Karpas-422 (cell line): ENCODE results near the gene MARCHF4. TPM values are rescaled to one million over a fixed set of nuclear protein-coding genes. Genes with fewer than 3 reads are reported as not detected.

Experiments used
- DNase-seq: peaks from one replicate; pipeline ENCODE4 v3.0.0-alpha.2; 2015
- H2AFZ ChIP-seq: fragments of 200-600 bp; sonication (generic); 2 replicates; pipeline ENCODE4 v1.6.1; 2014; ENCODE audit warnings: antibody characterized with exemption, low read length, mixed read lengths
- H3K27ac ChIP-seq: fragments of 200-600 bp; sonication (generic); 2 replicates; pipeline ENCODE4 v1.5.1; 2014; ENCODE audit warnings: mild to moderate bottlenecking, low read length, moderate library complexity
- H3K27me3 ChIP-seq: fragments of 200-600 bp; sonication (generic); 2 replicates; pipeline ENCODE4 v1.6.1; 2014; ENCODE audit warnings: low read length, mixed read lengths
- H3K36me3 ChIP-seq: fragments of 200-600 bp; sonication (generic); 2 replicates; pipeline ENCODE4 v1.6.1; 2014; ENCODE audit warnings: low read length, mixed read lengths; ENCODE audit not compliant: insufficient read depth
- H3K4me1 ChIP-seq: fragments of 200-600 bp; sonication (generic); 2 replicates; pipeline ENCODE4 v1.6.1; 2014; ENCODE audit warnings: mild to moderate bottlenecking, low read length, mixed read lengths
- H3K4me2 ChIP-seq: fragments of 200-600 bp; sonication (generic); 2 replicates; pipeline ENCODE4 v1.6.1; 2014; ENCODE audit warnings: low read length, low read depth, mild to moderate bottlenecking; ENCODE audit not compliant: poor library complexity, severe bottlenecking
- H3K4me3 ChIP-seq: fragments of 200-600 bp; sonication (generic); 2 replicates; pipeline ENCODE4 v1.5.1; 2014; ENCODE audit warnings: mild to moderate bottlenecking, antibody characterized with exemption, low read length, mixed read lengths
- H3K79me2 ChIP-seq: fragments of 200-600 bp; sonication (generic); 2 replicates; pipeline ENCODE4 v1.6.1; 2014; ENCODE audit warnings: mild to moderate bottlenecking, low read length, mixed read lengths
- H3K9ac ChIP-seq: fragments of 200-600 bp; sonication (generic); 2 replicates; pipeline ENCODE4 v1.6.0; 2014; ENCODE audit warnings: low read length
- H3K9me2 ChIP-seq: fragments of 200-600 bp; sonication (generic), shearing (Covaris generic); replicated peaks from 2 replicates; pipeline ENCODE4 v1.6.0; 2014; ENCODE audit warnings: mild to moderate bottlenecking, low read length, moderate library complexity; ENCODE audit not compliant: insufficient read depth
- H3K9me3 ChIP-seq: fragments of 300-700, 200-600 bp; sonication (generic); 2 replicates; pipeline ENCODE4 v1.6.1; 2014; ENCODE audit warnings: low read length, mixed read lengths
- H4K20me1 ChIP-seq: fragments of 200-600 bp; sonication (generic); 2 replicates; pipeline ENCODE4 v1.6.1; 2014; ENCODE audit warnings: mild to moderate bottlenecking, antibody characterized with exemption, low read length, low read depth; ENCODE audit not compliant: insufficient read depth
- total RNA-seq: library from RNA; depleted of rRNA; stranded (reverse); fragments of >200 nt; shearing (Covaris generic); gene quantifications from 2 replicates; pipeline ENCODE4 v1.2.3, GENCODE V29; 2014; ENCODE audit warnings: low replicate concordance

Gene MARCHF4
- total RNA-seq, 1 experiment from 2014 or later: not detected

DNA sequence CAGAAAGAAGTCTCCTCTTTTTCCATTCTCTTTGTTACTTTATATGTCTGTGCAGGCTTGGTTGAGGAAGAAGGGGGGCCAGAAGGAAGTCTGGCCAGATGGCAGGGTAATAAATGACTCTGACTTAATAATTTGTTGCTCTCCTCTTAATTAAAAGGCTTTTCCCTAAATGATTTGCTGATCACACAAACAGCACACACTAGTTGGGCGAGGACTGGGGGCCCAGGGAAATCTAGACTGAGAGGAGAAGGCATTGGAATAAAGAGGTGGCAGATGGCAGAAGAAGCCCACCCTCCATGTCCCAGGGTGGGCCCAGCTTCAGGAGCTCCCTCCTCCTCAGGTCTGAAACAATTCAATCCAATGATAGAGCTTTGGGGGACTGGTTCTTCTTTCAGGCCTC lies 27.3 kb upstream of the MARCHF4 start:
- no peaks in the 10 kb centered on the region for H3K27me3 ChIP-seq
- no peak overlapping the region for H3K4me2 ChIP-seq
- H3K9ac ChIP-seq: no peak overlapping the region
- H3K27ac ChIP-seq: no peak overlapping the region
- H3K4me1 ChIP-seq: no peaks in the 10 kb centered on the region
- H3K4me3 ChIP-seq: no peak overlapping the region
- H3K9me2 ChIP-seq: no peaks in the 10 kb centered on the region
- no peak for DNase-seq
- no peak overlapping the region for H2AFZ ChIP-seq
- no peaks in the 10 kb centered on the region for H3K9me3 ChIP-seq
- H3K36me3 ChIP-seq: no peaks in the 10 kb centered on the region
- no peaks in the 10 kb centered on the region for H4K20me1 ChIP-seq
- H3K79me2 ChIP-seq: no peaks in the 10 kb centered on the region

DNA sequence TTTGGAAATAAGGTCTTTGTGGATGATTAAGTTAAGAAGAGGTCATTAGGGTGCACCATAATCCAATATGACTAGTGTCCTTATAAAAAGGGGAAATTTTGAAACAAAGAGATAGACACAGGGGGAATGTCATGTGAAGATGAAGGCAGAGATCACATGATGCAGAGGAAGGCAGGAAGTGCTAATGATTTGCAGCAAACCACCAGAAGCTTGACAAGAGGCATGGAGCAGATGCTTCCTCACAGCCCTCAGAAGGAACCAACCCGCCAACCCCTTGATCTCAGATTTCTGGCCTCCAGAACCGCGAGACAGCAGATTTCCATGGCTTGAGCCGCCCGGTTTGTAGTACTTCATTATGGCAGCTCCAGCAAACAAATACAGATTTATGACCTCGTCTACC lies 22.6 kb upstream of the MARCHF4 start:
- Histone ChIP-seq H2AFZ (0 out of 2 replicates have a peak overlapping the region, but pooled peaks have one; percentile 36), H4K20me1 (no peaks in the 10 kb centered on the region), H3K9me2 (no peaks in the 10 kb centered on the region), H3K9ac (no peak overlapping the region), H3K9me3 (no peaks in the 10 kb centered on the region), H3K36me3 (no peaks in the 10 kb centered on the region), H3K79me2 (no peaks in the 10 kb centered on the region), H3K4me2 (no peak overlapping the region), H3K4me1 (no peaks in the 10 kb centered on the region), H3K4me3 (no peak overlapping the region), H3K27me3 (no peaks in the 10 kb centered on the region), H3K27ac (no peak overlapping the region)
- no peak for DNase-seq

DNA sequence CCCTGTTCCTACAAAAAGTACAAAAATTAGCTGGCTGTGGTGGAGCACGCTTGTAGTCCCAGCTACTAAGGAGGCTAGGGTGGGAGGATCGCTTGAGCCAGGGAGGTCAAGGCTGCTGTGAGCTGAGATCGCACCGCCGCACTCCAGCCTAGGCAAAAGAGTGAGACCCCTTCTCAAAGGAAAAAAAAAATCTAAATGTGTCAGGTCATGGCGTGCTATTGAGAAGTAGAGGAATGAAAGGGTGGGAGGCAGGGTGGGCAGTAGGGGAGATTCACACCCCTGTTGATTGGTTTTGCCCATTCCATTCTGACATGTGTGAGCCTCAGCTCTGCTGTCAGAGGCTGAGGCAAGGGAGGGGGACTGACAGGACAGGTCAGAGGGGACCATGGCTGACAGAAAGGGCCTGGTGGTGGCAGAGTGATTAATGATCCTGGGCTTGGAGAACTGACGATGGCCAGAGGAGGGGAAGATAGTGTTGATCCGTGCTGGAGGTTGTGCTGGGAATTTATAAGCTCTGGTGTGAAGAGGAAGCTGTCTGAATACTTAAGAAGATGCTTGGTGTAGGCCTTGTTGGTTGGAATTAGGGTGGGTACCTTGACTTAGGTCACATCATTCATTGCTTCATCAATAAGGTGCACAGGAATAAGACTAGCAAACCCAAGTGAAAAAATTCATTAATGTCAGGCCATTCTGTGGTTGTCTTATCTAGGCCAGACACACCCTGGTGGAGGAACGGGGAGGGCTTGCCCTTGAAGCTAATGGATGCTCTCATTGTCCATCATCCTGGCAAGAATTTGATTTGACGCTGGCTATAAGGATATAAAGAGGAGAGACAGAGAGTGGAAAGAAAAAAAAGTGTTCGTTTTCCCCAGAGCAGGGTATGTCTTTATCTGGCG lies 20.9 kb upstream of the MARCHF4 start:
- no peak overlapping the region for H3K9ac ChIP-seq
- no peaks in the 10 kb centered on the region for H3K9me2 ChIP-seq

DNA sequence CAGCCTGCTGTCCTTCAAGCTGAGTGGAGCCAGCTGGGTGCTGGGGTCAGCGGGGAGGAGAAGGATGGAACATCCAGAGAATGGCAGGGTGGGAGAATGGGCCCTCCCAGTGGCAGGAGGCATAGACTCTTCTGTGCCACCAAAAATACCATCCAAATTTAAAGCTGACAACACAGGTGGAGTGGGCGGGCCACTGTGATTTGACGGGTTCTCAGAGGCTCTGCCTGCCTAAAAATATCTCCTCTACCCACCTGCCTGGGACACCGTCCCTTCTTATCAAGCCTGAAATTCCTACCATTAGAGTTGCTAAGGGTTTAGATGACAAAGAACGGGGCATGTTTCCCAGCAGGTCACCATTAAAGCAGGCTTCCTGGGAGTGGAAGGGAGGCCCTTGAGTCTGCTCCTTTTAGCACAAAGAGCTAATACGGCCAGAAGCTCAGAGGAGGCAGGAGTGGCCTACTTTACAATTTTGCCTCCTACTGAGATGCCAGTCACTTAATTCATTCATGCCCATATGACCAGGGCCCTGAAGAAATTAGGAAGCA lies 19.8 kb upstream of the MARCHF4 start:
- Histone ChIP-seq H3K27ac (no peak overlapping the region), H2AFZ (no peak overlapping the region), H3K27me3 (no peaks in the 10 kb centered on the region), H3K36me3 (no peaks in the 10 kb centered on the region), H3K9ac (no peak overlapping the region), H3K4me3 (no peak overlapping the region), H3K79me2 (no peaks in the 10 kb centered on the region), H3K9me3 (no peaks in the 10 kb centered on the region), H3K4me2 (no peak overlapping the region), H3K4me1 (no peaks in the 10 kb centered on the region), H3K9me2 (no peaks in the 10 kb centered on the region), H4K20me1 (no peaks in the 10 kb centered on the region)
- DNase-seq: no peak

More for the DNA sequence above, 20.9 kb upstream of the MARCHF4 start:
- H3K36me3 ChIP-seq: no peaks in the 10 kb centered on the region
- no peak overlapping the region for H3K27ac ChIP-seq
- H3K9me3 ChIP-seq: no peaks in the 10 kb centered on the region
- no peaks in the 10 kb centered on the region for H3K27me3 ChIP-seq
- H2AFZ ChIP-seq: no peak overlapping the region
- no peaks in the 10 kb centered on the region for H3K79me2 ChIP-seq
- H4K20me1 ChIP-seq: no peaks in the 10 kb centered on the region
- H3K4me1 ChIP-seq: no peaks in the 10 kb centered on the region
- H3K4me2 ChIP-seq: no peak overlapping the region
- no peak overlapping the region for H3K4me3 ChIP-seq
- no peak for DNase-seq

DNA sequence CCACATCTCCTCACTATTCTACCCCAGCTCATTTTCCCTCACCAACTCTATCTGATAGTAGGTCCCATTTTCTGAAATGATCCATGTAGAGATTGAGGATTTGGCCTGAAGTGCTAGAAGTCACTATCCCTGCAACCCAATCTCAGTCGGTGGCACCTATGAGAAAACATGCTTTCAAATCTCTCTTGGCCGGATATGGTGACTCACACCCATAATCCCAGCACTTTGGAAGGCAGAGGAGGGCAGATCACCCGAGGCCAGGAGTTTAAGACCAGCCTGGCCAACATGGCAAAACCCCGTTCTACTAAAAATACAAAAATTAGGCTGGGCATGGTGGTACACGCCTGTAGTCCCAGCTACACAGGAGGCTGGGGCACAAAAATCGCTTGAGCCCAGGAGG lies 19.1 kb upstream of the MARCHF4 start:
- Histone ChIP-seq H3K27ac (no peak overlapping the region), H3K9me3 (no peaks in the 10 kb centered on the region), H3K9ac (no peak overlapping the region), H3K4me2 (no peak overlapping the region), H3K4me1 (no peaks in the 10 kb centered on the region), H3K79me2 (no peaks in the 10 kb centered on the region), H4K20me1 (no peaks in the 10 kb centered on the region), H3K9me2 (no peaks in the 10 kb centered on the region), H3K27me3 (no peaks in the 10 kb centered on the region), H2AFZ (no peak overlapping the region), H3K36me3 (no peaks in the 10 kb centered on the region), H3K4me3 (no peak overlapping the region)
- no peak for DNase-seq

DNA sequence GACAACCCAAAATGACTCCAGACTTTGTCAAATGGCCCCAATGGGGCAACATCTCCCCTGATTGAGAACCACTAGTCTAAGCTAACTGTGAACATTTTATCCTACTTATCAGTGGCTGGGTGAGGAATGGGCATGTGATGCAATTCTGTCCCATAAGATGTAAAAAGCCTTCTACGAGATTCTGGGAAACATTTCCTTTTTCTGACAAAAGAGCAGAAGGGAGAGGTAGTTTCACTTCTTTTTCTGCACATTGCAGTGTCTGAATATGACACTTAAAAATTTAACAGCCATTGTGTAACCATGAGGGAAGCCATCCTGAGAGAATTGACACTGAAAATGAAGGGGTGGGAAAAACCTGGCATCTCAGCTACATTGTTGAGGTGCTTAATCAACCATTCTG lies 17.3 kb upstream of the MARCHF4 start:
- Histone ChIP-seq H3K4me2 (no peak overlapping the region), H4K20me1 (no peaks in the 10 kb centered on the region), H3K9me3 (no peaks in the 10 kb centered on the region), H3K4me3 (no peak overlapping the region), H3K27me3 (no peaks in the 10 kb centered on the region), H3K79me2 (no peaks in the 10 kb centered on the region), H3K9me2 (no peaks in the 10 kb centered on the region), H3K4me1 (no peaks in the 10 kb centered on the region), H3K27ac (no peak overlapping the region), H3K9ac (no peak overlapping the region), H2AFZ (no peak overlapping the region), H3K36me3 (no peaks in the 10 kb centered on the region)
- DNase-seq: no peak

DNA sequence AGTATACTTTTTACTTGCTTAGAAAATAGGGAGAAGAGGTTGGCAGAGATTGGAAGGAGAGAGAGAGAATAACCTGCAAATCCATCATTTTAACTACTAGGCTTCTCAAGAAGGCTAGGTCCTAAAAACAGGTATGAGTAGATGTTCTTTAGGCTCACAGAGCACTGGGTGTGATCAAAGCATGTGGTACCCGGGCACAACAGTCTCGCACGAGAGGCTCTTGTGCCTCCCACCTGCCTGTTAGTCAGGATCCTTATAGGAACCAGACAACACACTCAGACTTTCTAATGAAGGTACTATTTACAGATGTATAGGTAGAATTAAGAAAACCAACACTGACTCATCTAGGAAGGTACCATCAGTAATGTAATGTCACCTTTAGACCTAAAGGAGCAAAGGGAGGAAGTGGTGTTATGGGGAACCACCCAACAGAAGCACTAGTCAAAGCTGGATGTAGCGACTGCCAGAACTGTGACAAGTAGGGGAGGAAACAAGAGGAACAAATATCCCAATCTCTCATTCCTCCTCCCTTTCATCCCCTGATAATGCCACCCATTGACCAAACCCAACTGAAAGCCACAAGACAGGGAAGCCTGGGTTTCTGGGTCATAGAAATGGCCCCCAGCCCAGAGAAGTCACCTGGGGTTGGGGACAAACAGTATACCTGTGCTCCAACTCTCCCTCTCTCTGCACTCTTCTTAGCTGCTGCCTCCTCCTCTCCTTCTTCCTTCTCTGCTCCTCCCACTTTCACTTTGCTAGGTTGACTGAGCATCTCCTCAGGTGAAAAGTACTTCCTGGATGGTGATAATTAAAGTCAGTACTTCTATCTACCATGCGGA lies 16.0 kb upstream of the MARCHF4 start:
- no peaks in the 10 kb centered on the region for H4K20me1 ChIP-seq
- H3K9me3 ChIP-seq: no peaks in the 10 kb centered on the region
- no peaks in the 10 kb centered on the region for H3K4me1 ChIP-seq
- H3K27ac ChIP-seq: no peak overlapping the region
- no peak overlapping the region for H3K4me2 ChIP-seq
- no peak for DNase-seq
- no peak overlapping the region for H3K4me3 ChIP-seq
- no peak overlapping the region for H3K9ac ChIP-seq
- H2AFZ ChIP-seq: no peak overlapping the region
- H3K27me3 ChIP-seq: no peaks in the 10 kb centered on the region
- H3K79me2 ChIP-seq: no peaks in the 10 kb centered on the region
- no peaks in the 10 kb centered on the region for H3K36me3 ChIP-seq
- H3K9me2 ChIP-seq: no peaks in the 10 kb centered on the region

DNA sequence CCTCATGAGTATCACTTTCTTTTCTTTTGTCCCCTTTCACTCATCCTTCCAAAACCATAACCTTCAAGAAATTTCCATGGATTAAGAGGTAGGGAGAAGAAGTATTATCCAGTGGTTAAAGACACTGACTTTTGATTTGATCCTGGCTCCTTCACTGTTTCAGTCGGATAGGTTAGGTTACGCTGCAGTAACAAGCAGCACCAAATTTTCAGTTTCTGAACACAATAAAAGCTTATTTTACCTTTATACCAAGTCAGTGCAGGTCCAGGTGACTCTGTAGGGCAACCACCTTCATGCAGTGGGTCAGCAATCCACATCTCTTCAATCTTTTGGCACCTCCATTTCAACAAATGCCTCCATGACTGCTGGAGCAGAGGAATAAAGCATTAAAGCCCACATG lies 15.0 kb upstream of the MARCHF4 start:
- H3K9me2 ChIP-seq: no peaks in the 10 kb centered on the region
- H3K4me2 ChIP-seq: no peak overlapping the region
- no peaks in the 10 kb centered on the region for H4K20me1 ChIP-seq
- H3K36me3 ChIP-seq: no peaks in the 10 kb centered on the region
- no peaks in the 10 kb centered on the region for H3K79me2 ChIP-seq
- no peak overlapping the region for H2AFZ ChIP-seq
- no peak overlapping the region for H3K27ac ChIP-seq
- no peak for DNase-seq
- no peak overlapping the region for H3K4me3 ChIP-seq
- no peak overlapping the region for H3K9ac ChIP-seq
- H3K4me1 ChIP-seq: no peaks in the 10 kb centered on the region
- no peaks in the 10 kb centered on the region for H3K27me3 ChIP-seq
- no peaks in the 10 kb centered on the region for H3K9me3 ChIP-seq
